Measurements from ENCODE around the gene ZNF695. TPM values are rescaled to one million over a fixed set of nuclear protein-coding genes. Genes with fewer than 3 reads are reported as not detected.
"Not testable (repeated sequence)": the region's sequence is repeated elsewhere in the genome, so short reads cannot be mapped to it uniquely, and the experiment has no call there.

ZNF695 gene
- total RNA-seq, 1 donor from 2014 or later: 34.6 TPM

GRCh38 chr1:247037511-247038320, 29.9 kb upstream of the ZNF695 start:
- peaks cover 66% of the 10 kb centered on the region for H3K36me3 ChIP-seq
- Mint-ChIP-seq H3K27ac (no peak overlapping the region), H3K4me1 (no peaks in the 10 kb centered on the region), H3K27me3 (ENCODE audit: insufficient read depth, low read depth) (peaks cover 3% of the 10 kb centered on the region), H3K36me3 (peaks cover 71% of the 10 kb centered on the region), H3K4me3 (no peak overlapping the region), H3K9me3 (peaks cover 87% of the 10 kb centered on the region)
- no peaks in the 10 kb centered on the region for H3K27me3 ChIP-seq
- peaks cover 75% of the 10 kb centered on the region for H3K9me3 ChIP-seq (ENCODE audit: low read depth)
- no peak overlapping the region for H3K27ac ChIP-seq
- no peak overlapping the region for H3K4me3 ChIP-seq
- TF ChIP-seq EZH2 (IDR thresholded peaks at IDR 0.05): no peak
- no peak for TF ChIP-seq EZH2phosphoT487 (IDR thresholded peaks at IDR 0.05)
- no peak for TF ChIP-seq CTCF (IDR thresholded peaks at IDR 0.05)
- DNase-seq (ENCODE audit: low spot score): no peak
- peaks cover 4% of the 10 kb centered on the region for H3F3A ChIP-seq (ENCODE audit: low read depth)
- no peak overlapping the region for H3K4me2 ChIP-seq
- H3K9ac ChIP-seq: no peak overlapping the region
- H3K4me1 ChIP-seq: no peaks in the 10 kb centered on the region
- H2AFZ ChIP-seq (replicated peaks): no peak overlapping the region
- H4K20me1 ChIP-seq (ENCODE audit: low read depth): no peaks in the 10 kb centered on the region
- peaks cover 31% of the 10 kb centered on the region for H3K79me2 ChIP-seq (ENCODE audit: low read depth)

GRCh38 chr1:247032306-247032705, 24.4 kb upstream of the ZNF695 start:
- H3F3A ChIP-seq (ENCODE audit: low read depth); H3K4me1 Mint-ChIP-seq; H3K27me3 ChIP-seq; H3K79me2 ChIP-seq (ENCODE audit: low read depth); H3K4me2 ChIP-seq; H3K27ac Mint-ChIP-seq; H2AFZ ChIP-seq (replicated peaks); H3K9ac ChIP-seq; H3K4me3 Mint-ChIP-seq; H3K27ac ChIP-seq; DNase-seq (ENCODE audit: low spot score); H3K4me3 ChIP-seq; H3K4me1 ChIP-seq; H3K27me3 Mint-ChIP-seq (ENCODE audit: insufficient read depth, low read depth); H4K20me1 ChIP-seq (ENCODE audit: low read depth): not testable (repeated sequence)
- Mint-ChIP-seq H3K36me3 (peaks cover 35% of the 10 kb centered on the region), H3K9me3 (peaks cover 73% of the 10 kb centered on the region)
- peaks cover 43% of the 10 kb centered on the region for H3K9me3 ChIP-seq (ENCODE audit: low read depth)
- H3K36me3 ChIP-seq: peaks cover 28% of the 10 kb centered on the region

DNA sequence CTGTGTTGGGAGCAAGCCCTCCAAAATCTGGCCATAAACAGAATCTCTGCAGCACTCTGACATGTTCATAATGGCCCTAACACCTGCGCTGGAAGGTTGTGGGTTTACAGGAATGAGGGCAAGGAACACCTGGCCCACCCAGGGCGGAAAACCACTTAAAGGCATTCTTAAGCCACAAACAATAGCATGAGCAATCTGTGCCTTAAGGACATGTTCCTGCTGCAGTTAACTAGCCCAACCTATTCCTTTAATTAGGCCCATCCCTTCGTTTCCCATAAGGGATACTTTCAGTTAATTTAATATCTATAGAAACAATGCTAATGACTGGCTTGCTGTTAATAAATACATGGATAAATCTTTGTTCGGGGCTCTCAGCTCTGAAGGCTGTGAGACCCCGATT, 16.8 kb upstream of the ZNF695 start:
- not testable (repeated sequence) for H3K27ac ChIP-seq; H3K36me3 ChIP-seq; H3K4me2 ChIP-seq; H3K36me3 Mint-ChIP-seq; H3K27me3 ChIP-seq; H3K27me3 Mint-ChIP-seq (ENCODE audit: insufficient read depth, low read depth); H3K4me1 ChIP-seq; H2AFZ ChIP-seq (replicated peaks); H4K20me1 ChIP-seq (ENCODE audit: low read depth); DNase-seq (ENCODE audit: low spot score); H3K4me3 Mint-ChIP-seq; H3K79me2 ChIP-seq (ENCODE audit: low read depth); H3K27ac Mint-ChIP-seq; H3F3A ChIP-seq (ENCODE audit: low read depth); H3K4me3 ChIP-seq; H3K9ac ChIP-seq; H3K4me1 Mint-ChIP-seq; H3K9me3 ChIP-seq (ENCODE audit: low read depth)
- H3K9me3 Mint-ChIP-seq: peaks cover 59% of the 10 kb centered on the region

GRCh38 chr1:247013391-247013790, 5.5 kb upstream of the ZNF695 start:
- H3K36me3 ChIP-seq: peaks cover 3% of the 10 kb centered on the region
- no peaks in the 10 kb centered on the region for H3K4me1 Mint-ChIP-seq

More at GRCh38 chr1:247013391-247013790, 5.5 kb upstream of the ZNF695 start:
- no peak overlapping the region for H3K9ac ChIP-seq
- H4K20me1 ChIP-seq (ENCODE audit: low read depth): no peaks in the 10 kb centered on the region
- Mint-ChIP-seq H3K27ac (no peak overlapping the region), H3K36me3 (no peaks in the 10 kb centered on the region), H3K27me3 (ENCODE audit: insufficient read depth, low read depth) (no peaks in the 10 kb centered on the region), H3K9me3 (peaks cover 32% of the 10 kb centered on the region), H3K4me3 (no peak overlapping the region)
- H2AFZ ChIP-seq (replicated peaks): no peak overlapping the region
- no peaks in the 10 kb centered on the region for H3K4me1 ChIP-seq
- TF ChIP-seq CTCF (IDR thresholded peaks at IDR 0.05): no peak
- no peak for TF ChIP-seq EZH2phosphoT487 (IDR thresholded peaks at IDR 0.05)
- no peak for TF ChIP-seq EZH2 (IDR thresholded peaks at IDR 0.05)
- no peak overlapping the region for H3K4me2 ChIP-seq
- no peaks in the 10 kb centered on the region for H3K79me2 ChIP-seq (ENCODE audit: low read depth)
- H3K4me3 ChIP-seq: no peak overlapping the region
- H3K27me3 ChIP-seq: no peaks in the 10 kb centered on the region
- DNase-seq (ENCODE audit: low spot score): no peak
- no peaks in the 10 kb centered on the region for H3F3A ChIP-seq (ENCODE audit: low read depth)
- no peak overlapping the region for H3K27ac ChIP-seq
- H3K9me3 ChIP-seq (ENCODE audit: low read depth): no peaks in the 10 kb centered on the region
